OCI-LY7 (cell line): ENCODE results near the gene WDR7. TPM values are rescaled to one million over a fixed set of nuclear protein-coding genes. Genes with fewer than 3 reads are reported as not detected.

Source experiments
- BruUV-seq: library from RNA; stranded (reverse); fragments of 400-500 nt; replicated peaks from 2 replicates; lab custom pipeline; 2021; lab: Mats Ljungman, UMichigan
- CTCF ChIA-PET: fragments of 300-600 bp; sonication (Branson Sonifier 250); formaldehyde crosslinking; loops from one replicate; lab custom pipeline; 2022; ENCODE audit warnings: antibody characterized with exemption; ENCODE audit not compliant: unreplicated experiment; lab: Charles Lee
- POLR2A ChIA-PET: fragments of 300-600 bp; sonication (Branson Sonifier 250); formaldehyde crosslinking; loops from one replicate; lab custom pipeline; 2022; ENCODE audit warnings: antibody characterized with exemption; lab: Charles Lee
- DNase-seq: peaks from one replicate; pipeline ENCODE4 v3.0.0-alpha.2; 2015; ENCODE audit warnings: low spot score
- H2AFZ ChIP-seq: fragments of 200-600 bp; sonication (generic), shearing (Covaris generic); 2 replicates; pipeline ENCODE4 v1.6.1; 2014; ENCODE audit warnings: mild to moderate bottlenecking, antibody characterized with exemption, low read length, moderate library complexity
- H3K27ac ChIP-seq: fragments of 200-600 bp; sonication (generic); 2 replicates; pipeline ENCODE4 v1.5.1; 2014; ENCODE audit warnings: mixed run types, low read depth, mild to moderate bottlenecking, moderate library complexity, low read length, inconsistent platforms; ENCODE audit not compliant: poor library complexity, severe bottlenecking
- H3K36me3 ChIP-seq: fragments of 200-600 bp; sonication (generic); 2 replicates; pipeline ENCODE4 v1.6.1; 2014; ENCODE audit warnings: mild to moderate bottlenecking, antibody characterized with exemption, low read length, moderate library complexity, mixed read lengths; ENCODE audit not compliant: insufficient read depth
- H3K4me1 ChIP-seq: fragments of 200-600 bp; sonication (generic); 2 replicates; pipeline ENCODE4 v1.5.1; 2014; ENCODE audit warnings: mild to moderate bottlenecking, low read length; ENCODE audit not compliant: insufficient read depth, poor library complexity, severe bottlenecking
- H3K4me2 ChIP-seq: fragments of 200-600 bp; sonication (generic); 2 replicates; pipeline ENCODE4 v1.6.1; 2014; ENCODE audit warnings: mild to moderate bottlenecking, low read length
- H3K4me3 ChIP-seq: fragments of 200-600 bp; sonication (generic); 2 replicates; pipeline ENCODE4 v1.5.1; 2014; ENCODE audit warnings: mild to moderate bottlenecking, low read depth, low read length; ENCODE audit not compliant: poor library complexity, severe bottlenecking
- H3K79me2 ChIP-seq: fragments of 200-600 bp; sonication (generic); 2 replicates; pipeline ENCODE4 v1.6.1; 2016; ENCODE audit warnings: low read depth, mild to moderate bottlenecking, low read length, moderate library complexity, mixed read lengths; ENCODE audit not compliant: insufficient read depth
- H3K9me2 ChIP-seq: fragments of 200-600 bp; sonication (generic); 2 replicates; pipeline ENCODE4 v1.6.1; 2016; ENCODE audit warnings: mild to moderate bottlenecking, low read length, mixed read lengths; ENCODE audit not compliant: insufficient read depth
- H3K9me3 ChIP-seq: fragments of 200-600 bp; sonication (generic); 2 replicates; pipeline ENCODE4 v1.6.1; 2014; ENCODE audit warnings: mild to moderate bottlenecking, mixed run types, low read length, mixed read lengths
- H4K20me1 ChIP-seq: fragments of 200-600 bp; sonication (generic); 2 replicates; pipeline ENCODE4 v1.6.1; 2014; ENCODE audit warnings: mild to moderate bottlenecking, antibody characterized with exemption, low read length, moderate library complexity, mixed read lengths; ENCODE audit not compliant: insufficient read depth
- CTCF ChIP-seq: fragments of 200-600 bp; sonication (generic); conservative IDR thresholded peaks from 2 replicates; pipeline ENCODE4 v1.5.1; 2014; ENCODE audit warnings: mild to moderate bottlenecking, antibody characterized with exemption, low read length, moderate library complexity, mixed read lengths
- EZH2phosphoT487 ChIP-seq: fragments of 200-600 bp; sonication (generic); IDR thresholded peaks from 2 replicates; pipeline ENCODE4 v1.6.1; 2018; ENCODE audit warnings: low read depth, borderline replicate concordance, mild to moderate bottlenecking, mixed run types, antibody characterized with exemption, low read length, moderate library complexity, mixed read lengths
- intact Hi-C: fragments of 100-400 bp; cut with micrococcal nuclease; formaldehyde crosslinking; loops from one replicate; pipeline ENCODE4 v1.10.0; 2022; ENCODE audit not compliant: unreplicated experiment
- total RNA-seq, 2 experiments: library from RNA; depleted of rRNA in 1 of 2; stranded (reverse); fragments of >200 nt in 1 of 2; shearing (Covaris generic) in 1 of 2; gene quantifications; 2 replicates each; pipeline ENCODE4 v1.2.3, GENCODE V29; 2014 to 2022

WDR7 gene
- total RNA-seq, 2 experiments from 2014 or later, result 13.2 to 17.1 TPM

- no peaks in the 10 kb centered on the region for H3K9me2 ChIP-seq
- ChIA-PET CTCF (no interaction called here), POLR2A (no interaction called here)
- H4K20me1 ChIP-seq, result no peaks in the 10 kb centered on the region
- H3K36me3 ChIP-seq, result no peaks in the 10 kb centered on the region
- H3K9me3 ChIP-seq, result no peaks in the 10 kb centered on the region
- no peak for TF ChIP-seq CTCF
- TF ChIP-seq EZH2phosphoT487, result no peak
- no peak for DNase-seq
- no peak overlapping the region for H3K4me3 ChIP-seq
- H3K27ac ChIP-seq, result no peak overlapping the region
- intact Hi-C loops, result no loop called here
- no TSS peak for BruUV-seq
- H3K79me2 ChIP-seq, result no peaks in the 10 kb centered on the region
- no peaks in the 10 kb centered on the region for H3K4me1 ChIP-seq
- no peak overlapping the region for H3K4me2 ChIP-seq
- H2AFZ ChIP-seq, result no peak overlapping the region
Observed at GRCh38 chr18:56676639-56677038, 25.5 kb downstream of the WDR7 start.

GRCh38 chr18:56678836-56679565 lies 27.8 kb downstream of the WDR7 start:
- H4K20me1 ChIP-seq, result no peaks in the 10 kb centered on the region
- ChIA-PET CTCF (no interaction called here), POLR2A (no interaction called here)
- BruUV-seq, result no TSS peak
- no peak overlapping the region for H3K4me2 ChIP-seq
- no peak for DNase-seq
- no peak overlapping the region for H2AFZ ChIP-seq
- H3K4me1 ChIP-seq, result no peaks in the 10 kb centered on the region
- H3K9me2 ChIP-seq, result no peaks in the 10 kb centered on the region
- no peaks in the 10 kb centered on the region for H3K36me3 ChIP-seq
- TF ChIP-seq CTCF, result no peak
- TF ChIP-seq EZH2phosphoT487, result no peak
- H3K79me2 ChIP-seq, result no peaks in the 10 kb centered on the region
- H3K27ac ChIP-seq, result no peak overlapping the region
- intact Hi-C loops, result no loop called here
- H3K4me3 ChIP-seq, result no peak overlapping the region
- no peaks in the 10 kb centered on the region for H3K9me3 ChIP-seq

GRCh38 chr18:56684277-56684676 lies 33.1 kb downstream of the WDR7 start:
- TF ChIP-seq EZH2phosphoT487 (no peak), CTCF (no peak)
- POLR2A ChIA-PET, result no interaction called here
- Histone ChIP-seq H2AFZ (no peak overlapping the region), H3K4me2 (no peak overlapping the region), H3K9me2 (no peaks in the 10 kb centered on the region), H3K4me1 (no peaks in the 10 kb centered on the region), H3K79me2 (no peaks in the 10 kb centered on the region), H3K9me3 (no peaks in the 10 kb centered on the region), H3K27ac (no peak overlapping the region), H3K4me3 (no peak overlapping the region), H4K20me1 (no peaks in the 10 kb centered on the region), H3K36me3 (no peaks in the 10 kb centered on the region)
- BruUV-seq, result no TSS peak
- CTCF ChIA-PET, result no interaction called here
- no peak for DNase-seq
- intact Hi-C loops, result no loop called here
